Endodermal cell (in vitro differentiated cells): ENCODE results near the gene MAML2. TPM values are rescaled to one million over a fixed set of nuclear protein-coding genes. Genes with fewer than 3 reads are reported as not detected.

Experiments
- DNase-seq: peaks from one replicate; pipeline ENCODE4 v3.0.0-alpha.2; 2017
- H3K27ac ChIP-seq: 2 replicates; pipeline ENCODE4 v1.5.1; 2013; ENCODE audit warnings: mild to moderate bottlenecking, low read depth, low read length, moderate library complexity
- H3K27me3 ChIP-seq: 2 replicates; pipeline ENCODE4 v1.6.1; 2013; ENCODE audit warnings: mild to moderate bottlenecking, low read length, moderate library complexity; ENCODE audit not compliant: insufficient read depth, control insufficient read depth, poor library complexity, severe bottlenecking
- H3K36me3 ChIP-seq: 2 replicates; pipeline ENCODE4 v1.7.0; 2013; ENCODE audit warnings: mild to moderate bottlenecking, low read length, moderate library complexity; ENCODE audit not compliant: control insufficient read depth, insufficient read depth
- H3K4me1 ChIP-seq: one replicate; pipeline ENCODE4 v1.7.0; 2013; ENCODE audit warnings: low read length; ENCODE audit not compliant: control insufficient read depth, insufficient read depth
- H3K4me3 ChIP-seq: 2 replicates; pipeline ENCODE4 v1.5.1; 2013; ENCODE audit warnings: mild to moderate bottlenecking, low read length, moderate library complexity
- H3K9ac ChIP-seq: 2 replicates; pipeline ENCODE4 v1.6.1; 2013; ENCODE audit warnings: mild to moderate bottlenecking, low read length, moderate library complexity; ENCODE audit not compliant: poor library complexity, severe bottlenecking; ENCODE audit errors: extremely low read depth
- H3K9me3 ChIP-seq: 2 replicates; pipeline ENCODE4 v1.6.1; 2013; ENCODE audit warnings: mild to moderate bottlenecking, low read length, moderate library complexity; ENCODE audit not compliant: control insufficient read depth
- H3K27ac Mint-ChIP-seq: 2 replicates; pipeline ENCODE4 v1.8.0; 2020; ENCODE audit warnings: mixed read lengths
- H3K27me3 Mint-ChIP-seq: 2 replicates; pipeline ENCODE4 v1.8.0; 2021; ENCODE audit warnings: mild to moderate bottlenecking, mixed read lengths; ENCODE audit not compliant: insufficient read depth
- H3K36me3 Mint-ChIP-seq: 2 replicates; pipeline ENCODE4 v1.8.0; 2020; ENCODE audit warnings: low read depth, mixed read lengths
- H3K4me1 Mint-ChIP-seq: 2 replicates; pipeline ENCODE4 v1.8.0; 2020; ENCODE audit warnings: mixed read lengths
- H3K4me3 Mint-ChIP-seq: 2 replicates; pipeline ENCODE4 v1.8.0; 2020; ENCODE audit warnings: mild to moderate bottlenecking, moderate library complexity, mixed read lengths
- H3K9me3 Mint-ChIP-seq: 2 replicates; pipeline ENCODE4 v1.8.0; 2020; ENCODE audit warnings: mild to moderate bottlenecking, mixed read lengths
- WGBS, 2 experiments: methylation state at CpG; one replicate each; pipeline versions ENCODE4 v1.1.5 to v1.1.7; 2013; ENCODE audit warnings: missing lambda C conversion rate in 2 of 2, mixed read lengths in 1 of 2; ENCODE audit not compliant: insufficient coverage in 1 of 2, insufficient read length in 1 of 2; 5-methylcytosine and 5-hydroxymethylcytosine counted together
- total RNA-seq, 2 donors: library from RNA; stranded (reverse); fragmentation: NEBNext Ultra II Directional in 1 of 2; extraction: Animal tissue kit (Norgen Biotek cat#: 25700) in 1 of 2; gene quantifications; 2 replicates in 1 of 2; 3 replicates in 1 of 2; pipeline ENCODE4 v1.2.1, GENCODE V29; 2021
- TF ChIP-seq, protein P1 (sequence below): fragments of 200-600 bp; sonication (generic); conservative IDR thresholded peaks from 2 replicates; pipeline ENCODE4 v1.5.0; 2021; ENCODE audit warnings: antibody characterized with exemption, mild to moderate bottlenecking

Gene MAML2
- total RNA-seq, 2 donors from 2014 or later = 6.6 to 8.0 TPM

DNA sequence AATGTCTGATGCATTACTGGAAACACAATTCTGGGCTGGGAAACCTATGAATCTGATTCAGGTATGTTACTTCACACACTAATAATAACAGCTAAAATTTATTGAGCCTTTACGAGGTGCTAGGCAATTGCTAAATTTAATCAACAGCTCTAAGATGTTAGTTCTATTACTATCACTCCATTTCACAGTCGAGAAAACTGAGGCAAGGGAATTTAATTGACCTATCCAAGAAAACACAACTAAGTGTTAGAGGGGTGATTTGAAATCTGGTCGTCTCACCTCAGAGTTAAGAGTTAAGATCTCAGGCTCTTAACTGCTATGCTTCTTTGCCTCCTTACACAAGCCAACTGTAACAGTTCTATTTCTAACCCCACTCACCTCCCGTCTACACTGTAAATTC lies 8.8 kb downstream of the MAML2 start:
- Mint-ChIP-seq H3K9me3 (no peaks in the 10 kb centered on the region), H3K27ac (no peak overlapping the region), H3K4me1 (peaks cover 63% of the 10 kb centered on the region), H3K27me3 (no peaks in the 10 kb centered on the region), H3K36me3 (peaks cover 2% of the 10 kb centered on the region), H3K4me3 (no peak overlapping the region)
- peaks cover 12% of the 10 kb centered on the region for H3K4me1 ChIP-seq
- H3K36me3 ChIP-seq = peaks cover 4% of the 10 kb centered on the region
- TF ChIP-seq, protein P1, sequence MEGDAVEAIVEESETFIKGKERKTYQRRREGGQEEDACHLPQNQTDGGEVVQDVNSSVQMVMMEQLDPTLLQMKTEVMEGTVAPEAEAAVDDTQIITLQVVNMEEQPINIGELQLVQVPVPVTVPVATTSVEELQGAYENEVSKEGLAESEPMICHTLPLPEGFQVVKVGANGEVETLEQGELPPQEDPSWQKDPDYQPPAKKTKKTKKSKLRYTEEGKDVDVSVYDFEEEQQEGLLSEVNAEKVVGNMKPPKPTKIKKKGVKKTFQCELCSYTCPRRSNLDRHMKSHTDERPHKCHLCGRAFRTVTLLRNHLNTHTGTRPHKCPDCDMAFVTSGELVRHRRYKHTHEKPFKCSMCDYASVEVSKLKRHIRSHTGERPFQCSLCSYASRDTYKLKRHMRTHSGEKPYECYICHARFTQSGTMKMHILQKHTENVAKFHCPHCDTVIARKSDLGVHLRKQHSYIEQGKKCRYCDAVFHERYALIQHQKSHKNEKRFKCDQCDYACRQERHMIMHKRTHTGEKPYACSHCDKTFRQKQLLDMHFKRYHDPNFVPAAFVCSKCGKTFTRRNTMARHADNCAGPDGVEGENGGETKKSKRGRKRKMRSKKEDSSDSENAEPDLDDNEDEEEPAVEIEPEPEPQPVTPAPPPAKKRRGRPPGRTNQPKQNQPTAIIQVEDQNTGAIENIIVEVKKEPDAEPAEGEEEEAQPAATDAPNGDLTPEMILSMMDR = no peak
- H3K4me3 ChIP-seq = no peak overlapping the region
- no peak for DNase-seq
- no peaks in the 10 kb centered on the region for H3K27me3 ChIP-seq
- no peaks in the 10 kb centered on the region for H3K9me3 ChIP-seq
- WGBS, 2 experiments = 93 to 100% methylated on average over 2 to 4 of the region's 4 CpGs
- H3K9ac ChIP-seq = no peak overlapping the region
- H3K27ac ChIP-seq = no peak overlapping the region

DNA sequence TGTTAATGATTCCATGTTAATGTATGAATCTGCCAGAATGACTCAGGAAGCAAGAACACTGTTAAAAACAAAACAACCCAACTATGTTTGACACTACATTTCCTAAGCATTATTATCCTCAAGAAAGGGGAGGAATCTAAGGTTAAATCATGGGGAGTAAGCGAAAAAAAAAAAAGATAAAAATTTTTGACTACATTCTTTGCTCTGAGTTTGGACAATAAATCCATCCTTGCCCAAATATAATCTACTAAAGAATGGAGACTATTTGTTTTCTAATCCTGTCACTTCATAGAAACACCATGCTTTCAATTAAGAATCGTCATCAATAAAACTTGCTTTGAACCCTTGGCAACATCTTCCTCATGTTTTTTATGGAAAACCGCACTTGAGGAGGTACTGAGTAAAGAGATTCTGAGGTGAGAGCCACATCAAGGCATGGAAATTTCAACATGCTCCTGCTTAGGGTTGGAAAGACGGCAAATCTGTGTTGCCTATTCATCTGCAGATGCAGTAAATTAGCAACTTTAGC lies 9.7 kb downstream of the MAML2 start:
- Histone ChIP-seq H3K27ac (no peak overlapping the region), H3K9ac (no peak overlapping the region), H3K9me3 (no peaks in the 10 kb centered on the region), H3K27me3 (no peaks in the 10 kb centered on the region), H3K36me3 (peaks cover 4% of the 10 kb centered on the region), H3K4me1 (peaks cover 12% of the 10 kb centered on the region), H3K4me3 (no peak overlapping the region)
- peak overlapping the region; percentile 39 for H3K27ac Mint-ChIP-seq
- no peaks in the 10 kb centered on the region for H3K27me3 Mint-ChIP-seq
- H3K4me1 Mint-ChIP-seq = peaks cover 63% of the 10 kb centered on the region
- DNase-seq = no peak
- H3K4me3 Mint-ChIP-seq = no peak overlapping the region
- H3K9me3 Mint-ChIP-seq = no peaks in the 10 kb centered on the region
- H3K36me3 Mint-ChIP-seq = peaks cover 2% of the 10 kb centered on the region
- TF ChIP-seq, protein P1 = no peak
- WGBS, 2 experiments = 48 to 62% methylated on average over 2 to 3 of the region's 4 CpGs

DNA sequence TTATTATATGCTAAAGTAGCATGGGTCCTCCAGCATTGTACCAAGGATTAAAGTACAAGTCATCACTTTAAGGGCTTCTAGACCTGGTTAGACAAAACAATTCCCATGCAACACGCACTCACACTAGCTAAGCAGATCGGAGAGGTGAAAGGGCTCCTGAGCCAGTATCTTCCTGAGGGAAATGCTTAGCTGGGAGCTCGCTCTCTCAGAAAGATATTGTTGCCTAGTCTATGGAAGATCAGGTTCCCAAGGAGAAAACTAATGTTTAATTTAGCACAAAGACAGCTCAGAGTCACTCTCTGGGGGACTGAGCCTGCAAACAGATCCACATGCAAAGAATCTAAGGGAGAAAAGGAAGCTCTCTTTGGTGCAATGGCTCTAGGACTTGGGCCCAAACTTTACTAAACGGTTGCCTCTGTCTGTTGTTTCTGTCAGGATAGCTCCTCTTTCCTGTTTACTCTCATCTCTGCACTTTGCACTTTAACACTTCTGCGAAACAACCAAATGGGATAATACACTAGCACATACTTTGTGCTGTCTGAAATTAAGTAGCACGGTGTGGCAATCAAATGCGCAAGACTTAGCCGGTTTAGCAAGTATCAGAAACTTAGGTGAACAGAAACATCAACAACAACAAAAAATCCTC lies 10.7 kb downstream of the MAML2 start:
- Histone ChIP-seq H3K36me3 (peaks cover 4% of the 10 kb centered on the region), H3K27me3 (no peaks in the 10 kb centered on the region), H3K4me1 (peaks cover 12% of the 10 kb centered on the region), H3K27ac (peak overlapping the region; percentile 18), H3K9me3 (no peaks in the 10 kb centered on the region), H3K9ac (no peak overlapping the region), H3K4me3 (peak overlapping the region; percentile 15)
- Mint-ChIP-seq H3K27ac (peak overlapping the region; percentile 84), H3K27me3 (no peaks in the 10 kb centered on the region), H3K4me1 (peaks cover 53% of the 10 kb centered on the region), H3K36me3 (peaks cover 2% of the 10 kb centered on the region), H3K9me3 (no peaks in the 10 kb centered on the region), H3K4me3 (no peak overlapping the region)
- TF ChIP-seq, protein P1 = no peak
- WGBS, 2 experiments = 77 to 90% methylated on average over 7 to 8 of the region's 8 CpGs
- peak; percentile 55 for DNase-seq
